Stimulated activated CD8-positive, alpha-beta memory T cell treated with anti-CD3 and anti-CD28 coated beads, Interleukin-4, amount 100 ng/mL, for 1 hour (primary cell): ENCODE data around the gene SIX4.
"Not testable (repeated sequence)": the region's sequence is repeated elsewhere in the genome, so short reads cannot be mapped to it uniquely, and the experiment has no call there.

Experiments used
- DNase-seq, 2 donors: peaks; one replicate each; pipeline ENCODE4 v3.0.0-alpha.2; 2020; ENCODE audit warnings: low read depth in 2 of 2, low spot score in 1 of 2

Gene SIX4

GRCh38 chr14:60723907-60724618 lies at the start of gene SIX4:
Gene SIX4 (minus strand): TSS chr14:60724351. CDS start chr14:60724074, 277 bp downstream.
- no peak for DNase-seq

DNA sequence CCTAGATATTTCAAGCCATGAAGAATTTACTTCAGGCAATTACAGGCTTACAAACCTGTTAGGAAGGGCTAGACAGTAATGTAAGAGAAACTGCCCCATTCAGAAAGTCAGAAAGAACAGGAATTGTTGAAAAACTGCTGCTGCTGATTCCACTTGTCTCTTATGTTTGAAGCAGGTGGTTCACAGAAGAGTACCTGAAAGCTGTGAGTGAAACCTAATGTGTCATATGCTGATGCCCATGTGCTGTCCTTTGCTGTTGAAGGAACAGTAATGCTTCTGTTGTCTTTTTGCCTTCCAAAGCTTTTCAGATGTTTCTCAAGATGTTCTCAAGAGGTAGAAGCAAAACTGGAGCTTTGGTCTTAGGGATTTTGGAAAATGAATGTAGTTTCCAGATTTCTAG lies 49.4 kb upstream of the SIX4 start:
- no peak for DNase-seq

DNA sequence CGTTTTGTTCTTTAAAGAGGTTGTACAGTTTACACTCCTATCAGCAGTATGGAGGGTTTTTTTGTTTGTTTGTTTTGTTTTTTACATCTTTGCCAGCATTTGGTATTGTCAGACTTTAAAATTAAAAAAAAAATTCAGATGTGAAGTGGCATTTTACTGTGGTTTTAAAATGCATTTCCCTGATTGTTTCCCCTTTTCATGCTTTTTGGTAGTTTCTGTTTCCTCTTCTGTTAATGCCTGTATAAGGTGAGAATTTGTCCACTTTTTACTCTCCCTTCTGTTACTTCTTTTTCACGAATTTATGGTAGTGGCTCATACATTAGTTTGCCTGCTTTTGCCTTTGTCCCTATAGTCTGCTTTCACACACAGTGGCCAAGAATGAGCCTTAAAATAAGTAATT lies 47.0 kb upstream of the SIX4 start:
- DNase-seq: no peak

- no peak for DNase-seq
Measured at GRCh38 chr14:60768602-60769001, 44.5 kb upstream of the SIX4 start.

DNA sequence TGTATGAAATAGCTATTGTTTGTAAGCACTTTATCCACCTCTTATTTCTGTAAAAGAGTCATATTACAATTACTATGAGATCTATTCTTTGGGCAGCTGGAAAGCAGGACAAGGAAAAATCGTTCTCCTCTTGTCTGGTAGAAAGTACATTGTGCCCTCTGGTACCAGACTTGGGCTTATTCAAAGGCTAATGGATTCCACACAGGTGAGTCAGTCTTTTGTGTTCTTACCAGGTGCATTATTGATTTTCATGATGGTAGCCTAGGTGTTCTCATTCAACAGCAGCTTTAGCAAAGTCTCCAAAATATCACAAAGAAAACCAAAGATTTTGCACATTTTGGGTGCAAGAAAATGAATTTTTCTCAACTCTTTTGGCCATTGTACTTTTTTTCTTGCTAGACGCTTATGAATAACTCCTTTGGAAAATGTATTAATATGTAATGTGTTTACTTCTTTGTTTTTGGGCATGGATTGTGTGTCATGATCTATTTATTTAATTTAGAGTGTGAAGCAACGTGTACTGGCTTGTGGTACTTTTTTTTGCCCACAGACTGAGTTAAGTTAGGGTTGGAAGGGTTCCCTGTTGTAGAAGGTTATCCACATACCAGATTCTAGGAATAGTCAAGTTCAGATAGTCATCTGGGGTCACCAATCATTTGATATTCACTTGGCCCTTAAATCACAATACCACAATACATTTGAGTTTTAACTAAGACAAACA lies 36.7 kb upstream of the SIX4 start:
- no peak for DNase-seq

DNA sequence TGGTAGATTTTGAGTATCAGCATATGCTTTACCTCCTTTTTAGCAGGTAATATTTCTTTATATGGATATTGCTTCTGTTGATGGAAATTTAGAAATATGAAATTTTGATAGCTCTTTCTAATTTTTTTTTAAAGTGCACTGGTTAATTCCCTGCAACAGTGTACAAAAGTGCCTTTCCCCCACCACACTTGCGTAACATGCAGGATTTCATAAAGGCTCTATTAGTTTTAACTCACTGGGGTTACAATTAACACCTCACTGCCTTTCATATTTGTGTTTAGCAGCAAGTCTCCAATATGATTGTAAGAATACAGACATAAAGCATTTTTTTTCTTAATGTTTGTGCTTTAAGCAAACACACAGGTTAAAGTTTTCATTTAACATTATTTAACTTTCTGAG lies 36.1 kb upstream of the SIX4 start:
- DNase-seq: no peak

DNA sequence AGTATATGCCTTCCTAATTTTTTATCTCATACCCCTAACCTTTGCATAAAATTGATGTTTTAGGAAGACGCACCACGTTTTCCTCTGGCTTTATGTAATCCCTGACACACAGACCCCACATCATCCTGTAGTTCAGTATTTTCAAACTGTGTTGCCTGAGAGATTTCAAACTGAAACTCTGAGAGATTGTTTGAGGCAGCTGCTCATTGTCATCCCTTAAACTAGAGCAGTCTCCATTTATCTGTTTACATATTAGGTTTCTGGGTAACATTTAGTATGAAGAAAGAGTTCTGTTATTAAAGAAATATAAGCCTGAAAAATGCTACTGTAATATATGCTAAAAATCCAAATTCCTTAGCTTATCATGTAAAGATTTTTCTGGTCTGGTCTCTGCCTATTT lies 34.7 kb upstream of the SIX4 start:
- no peak for DNase-seq

DNA sequence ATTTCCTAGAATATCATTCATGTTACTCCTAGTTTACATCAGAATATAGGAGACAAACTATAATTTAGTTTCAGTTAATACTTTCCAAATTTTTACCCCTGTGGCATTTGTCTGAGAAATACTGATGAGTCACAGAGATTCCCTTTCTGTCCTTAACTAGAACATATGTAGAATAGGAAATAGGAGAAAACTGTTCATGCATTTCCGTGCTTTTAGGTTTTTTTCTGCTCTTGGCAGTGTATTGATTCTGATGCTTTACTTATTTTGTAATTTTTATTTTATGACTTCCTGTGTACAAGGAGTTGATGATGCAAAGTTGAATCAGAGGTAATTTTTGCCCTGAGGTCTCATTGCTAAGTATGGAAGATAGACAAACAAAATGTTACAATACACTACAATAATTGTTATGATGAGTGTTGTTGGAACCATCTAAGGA lies 33.4 kb upstream of the SIX4 start:
- DNase-seq: no peak

DNA sequence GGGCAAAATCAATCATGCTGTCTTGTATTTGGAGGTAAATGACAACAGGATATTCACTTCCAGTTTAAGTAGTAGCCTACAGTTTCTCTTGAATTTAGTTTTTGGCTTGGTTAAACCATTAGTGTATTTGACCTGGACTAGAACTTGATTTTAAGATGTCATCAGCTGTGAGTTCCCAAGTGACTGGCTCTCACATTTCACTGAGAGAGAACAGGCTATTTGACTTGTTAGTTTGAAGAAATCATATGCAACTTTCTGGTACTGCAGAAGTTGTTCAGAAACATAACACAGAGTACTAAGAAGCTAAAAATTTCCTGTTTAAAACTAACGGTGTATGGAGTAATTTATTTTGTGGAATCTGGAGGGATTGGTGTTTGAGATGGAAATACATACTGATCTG lies 32.7 kb upstream of the SIX4 start:
- no peak for DNase-seq

GRCh38 chr14:60753264-60754119 lies 29.3 kb upstream of the SIX4 start:
- DNase-seq: peak in 1 of 2 donors; percentile 18

DNA sequence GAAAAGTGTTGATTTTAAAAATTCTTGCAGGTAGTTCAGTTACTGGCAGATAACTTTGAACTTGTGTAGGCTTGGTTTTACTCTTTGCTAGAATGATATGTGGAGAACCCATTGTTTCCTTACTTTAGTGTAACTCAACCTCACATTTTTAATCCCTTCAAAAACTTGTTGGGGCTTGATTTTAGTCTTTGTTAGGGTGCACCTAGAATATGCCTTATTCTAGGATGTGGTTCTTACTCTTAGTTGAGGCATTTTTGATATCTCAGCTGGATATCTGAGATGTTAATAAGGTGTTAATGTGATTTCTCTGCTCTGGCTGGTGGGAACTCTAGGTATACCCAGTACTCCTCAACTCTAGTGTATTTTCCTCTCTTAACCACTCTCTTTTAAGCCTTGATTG lies 20.4 kb upstream of the SIX4 start:
- DNase-seq: no peak

- no peak for DNase-seq
Measured at GRCh38 chr14:60738843-60739508, 14.8 kb upstream of the SIX4 start.

GRCh38 chr14:60736494-60736893 lies 12.3 kb upstream of the SIX4 start:
- DNase-seq: no peak

GRCh38 chr14:60735416-60735815 lies 11.3 kb upstream of the SIX4 start:
- DNase-seq: no peak

GRCh38 chr14:60734465-60735242 lies 10.5 kb upstream of the SIX4 start, which contains the start of gene MNAT1:
Gene MNAT1 (plus strand): TSS chr14:60734761. CDS start chr14:60734863, 102 bp downstream.
- peak; percentile 46 to 59 for DNase-seq

DNA sequence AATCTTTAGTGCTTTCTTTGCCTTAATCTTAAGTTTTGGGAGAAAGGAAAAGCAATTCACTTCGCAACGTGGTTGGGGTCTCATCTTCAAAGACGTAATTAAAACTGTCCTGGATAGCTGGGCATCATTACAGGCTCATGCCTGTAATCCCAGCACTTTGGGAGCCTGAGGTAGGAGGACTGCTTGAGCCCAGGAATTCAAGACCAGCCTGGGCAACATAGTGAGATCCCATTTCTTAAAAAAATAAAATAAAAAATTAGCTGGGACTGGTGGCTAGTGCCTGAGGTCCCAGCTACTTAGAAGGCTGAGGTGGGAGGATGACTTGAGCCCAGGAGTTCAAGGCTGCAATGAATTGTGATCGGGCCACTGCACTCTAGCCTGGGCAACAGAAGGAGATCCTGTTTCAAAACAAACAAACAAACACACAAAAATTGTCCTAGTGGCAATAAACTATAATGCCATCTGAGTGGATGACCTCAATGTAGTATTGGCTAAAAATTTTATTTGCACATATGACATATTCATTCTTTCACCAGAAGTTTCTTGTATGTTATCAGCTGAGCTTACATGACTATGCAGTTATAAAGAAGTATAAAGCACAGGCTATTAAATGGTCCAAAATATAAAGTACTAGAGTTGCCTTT lies 8.8 kb upstream of the SIX4 start:
- no peak for DNase-seq

- DNase-seq: not testable (repeated sequence)
Measured at GRCh38 chr14:60731291-60731690, 7.1 kb upstream of the SIX4 start.

GRCh38 chr14:60723116-60723906 lies 840 bp downstream of the SIX4 start:
- no peak for DNase-seq
